Smooth muscle cell (in vitro differentiated cells): ENCODE data around the gene ABHD4. TPM values are rescaled to one million over a fixed set of nuclear protein-coding genes. Genes with fewer than 3 reads are reported as not detected.

Experiments used
- DNase-seq: peaks from one replicate; lab custom pipeline; 2025; ENCODE audit not compliant: unreplicated experiment; lab: John Stamatoyannopoulos, UW
- H2AFZ ChIP-seq: fragments of 200-600 bp; sonication (generic); 2 replicates; pipeline ENCODE4 v1.6.0; 2016; ENCODE audit warnings: antibody characterized with exemption, low read depth, mild to moderate bottlenecking
- H3F3A ChIP-seq: fragments of 200-600 bp; sonication (generic); 2 replicates; pipeline ENCODE4 v1.6.0; 2017; ENCODE audit warnings: antibody characterized with exemption, low read depth
- H3K27ac ChIP-seq: fragments of 200-600 bp; sonication (generic); 2 replicates; pipeline ENCODE4 v1.5.1; 2016; ENCODE audit warnings: low read depth, mild to moderate bottlenecking
- H3K27me3 ChIP-seq: fragments of 200-600 bp; sonication (generic); 2 replicates; pipeline ENCODE4 v1.6.1; 2016; ENCODE audit warnings: low read depth, mild to moderate bottlenecking
- H3K36me3 ChIP-seq: fragments of 200-600 bp; sonication (generic); 2 replicates; pipeline ENCODE4 v1.5.1; 2016; ENCODE audit warnings: low read depth
- H3K4me1 ChIP-seq: fragments of 200-600 bp; sonication (generic); 2 replicates; pipeline ENCODE4 v1.5.1; 2016; ENCODE audit warnings: low read depth
- H3K4me2 ChIP-seq: fragments of 200-600 bp; sonication (generic); 2 replicates; pipeline ENCODE4 v1.6.0; 2016; ENCODE audit warnings: mild to moderate bottlenecking
- H3K4me3 ChIP-seq: fragments of 200-600 bp; sonication (generic); 2 replicates; pipeline ENCODE4 v1.5.1; 2016; ENCODE audit warnings: mild to moderate bottlenecking
- H3K79me2 ChIP-seq: fragments of 200-600 bp; sonication (generic); 2 replicates; pipeline ENCODE4 v1.6.0; 2016; ENCODE audit warnings: low read depth, mild to moderate bottlenecking
- H3K9ac ChIP-seq: fragments of 200-600 bp; sonication (generic); 2 replicates; pipeline ENCODE4 v1.6.0; 2016; ENCODE audit warnings: low read depth
- H3K9me3 ChIP-seq: fragments of 200-600 bp; sonication (generic); replicated peaks from 2 replicates; pipeline ENCODE4 v1.5.1; 2016; ENCODE audit warnings: low read depth
- H4K20me1 ChIP-seq: fragments of 200-600 bp; sonication (generic); 2 replicates; pipeline ENCODE4 v1.6.0; 2016; ENCODE audit warnings: low read depth
- WGBS: methylation state at CpG from one replicate; pipeline ENCODE4 v1.1.7; 2016; ENCODE audit warnings: low lambda C conversion rate; 5-methylcytosine and 5-hydroxymethylcytosine counted together
- polyA plus RNA-seq: library from polyadenylated mRNA; unstranded; fragments of >200 nt; fragmentation: Nextera tagmentation; extraction: Ambion mirVana; gene quantifications from 2 replicates; pipeline ENCODE4 v1.2.1, GENCODE V29; 2016
- total RNA-seq: library from RNA; depleted of rRNA; stranded (reverse); fragments of >200 nt; gene quantifications from 2 replicates; pipeline ENCODE4 v1.2.3, GENCODE V29; 2014
- TF ChIP-seq, protein P1 (sequence below): fragments of 200-600 bp; sonication (generic); IDR thresholded peaks from 2 replicates; pipeline ENCODE4 v1.5.1; 2017; ENCODE audit warnings: borderline replicate concordance, mild to moderate bottlenecking, antibody characterized with exemption; ENCODE audit not compliant: insufficient read depth, poor library complexity, severe bottlenecking

Gene ABHD4
- total and polyA plus RNA-seq, 2 experiments from 2014 or later: 9.7 to 13.9 TPM

- no peaks in the 10 kb centered on the region for H3K9me3 ChIP-seq
- WGBS: 18% methylated on average over 9 of the region's 9 CpGs
- DNase-seq: no peak
- H3K4me2 ChIP-seq: peak overlapping the region; percentile 92
- peaks cover 9% of the 10 kb centered on the region for H3K79me2 ChIP-seq
- H3K27me3 ChIP-seq: no peaks in the 10 kb centered on the region
- no peaks in the 10 kb centered on the region for H3F3A ChIP-seq
- TF ChIP-seq, protein P1, sequence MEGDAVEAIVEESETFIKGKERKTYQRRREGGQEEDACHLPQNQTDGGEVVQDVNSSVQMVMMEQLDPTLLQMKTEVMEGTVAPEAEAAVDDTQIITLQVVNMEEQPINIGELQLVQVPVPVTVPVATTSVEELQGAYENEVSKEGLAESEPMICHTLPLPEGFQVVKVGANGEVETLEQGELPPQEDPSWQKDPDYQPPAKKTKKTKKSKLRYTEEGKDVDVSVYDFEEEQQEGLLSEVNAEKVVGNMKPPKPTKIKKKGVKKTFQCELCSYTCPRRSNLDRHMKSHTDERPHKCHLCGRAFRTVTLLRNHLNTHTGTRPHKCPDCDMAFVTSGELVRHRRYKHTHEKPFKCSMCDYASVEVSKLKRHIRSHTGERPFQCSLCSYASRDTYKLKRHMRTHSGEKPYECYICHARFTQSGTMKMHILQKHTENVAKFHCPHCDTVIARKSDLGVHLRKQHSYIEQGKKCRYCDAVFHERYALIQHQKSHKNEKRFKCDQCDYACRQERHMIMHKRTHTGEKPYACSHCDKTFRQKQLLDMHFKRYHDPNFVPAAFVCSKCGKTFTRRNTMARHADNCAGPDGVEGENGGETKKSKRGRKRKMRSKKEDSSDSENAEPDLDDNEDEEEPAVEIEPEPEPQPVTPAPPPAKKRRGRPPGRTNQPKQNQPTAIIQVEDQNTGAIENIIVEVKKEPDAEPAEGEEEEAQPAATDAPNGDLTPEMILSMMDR: no peak
- H3K36me3 ChIP-seq: no peaks in the 10 kb centered on the region
- peaks cover 4% of the 10 kb centered on the region for H3K4me1 ChIP-seq
- peak overlapping the region; percentile 78 for H3K4me3 ChIP-seq
- no peaks in the 10 kb centered on the region for H4K20me1 ChIP-seq
- H3K27ac ChIP-seq: no peak overlapping the region
- H2AFZ ChIP-seq: peak overlapping the region; percentile 97
- peak overlapping the region; percentile 73 for H3K9ac ChIP-seq
These were observed 365 bp upstream of the ABHD4 start for GRCh38 chr14:22597771-22598098.

DNA sequence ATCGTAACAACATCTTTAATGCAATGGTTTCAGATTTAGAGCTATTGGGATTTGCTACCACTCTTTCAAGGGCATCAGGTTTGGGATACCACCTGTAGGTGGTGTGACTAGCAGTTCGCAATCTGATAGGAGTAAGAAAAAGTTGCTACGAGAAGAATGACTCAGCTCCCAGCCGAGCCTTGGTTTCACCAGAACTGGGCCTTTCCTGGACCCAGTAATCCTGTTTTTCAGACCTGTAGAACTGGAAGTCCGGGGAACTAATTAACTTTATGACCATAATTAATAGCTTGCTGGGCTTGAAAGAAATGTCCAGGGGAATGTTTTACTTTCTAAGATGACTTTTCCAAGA, 770 bp downstream of the ABHD4 start:
- peak overlapping the region; percentile 97 for H2AFZ ChIP-seq
- WGBS: 4% methylated on average over 5 of the region's 5 CpGs
- TF ChIP-seq, protein P1: peak; percentile 25
- H3K27me3 ChIP-seq: no peaks in the 10 kb centered on the region
- H4K20me1 ChIP-seq: no peaks in the 10 kb centered on the region
- H3K4me2 ChIP-seq: peak overlapping the region; percentile 92
- H3F3A ChIP-seq: no peaks in the 10 kb centered on the region
- H3K9ac ChIP-seq: no peak overlapping the region
- no peaks in the 10 kb centered on the region for H3K36me3 ChIP-seq
- H3K4me1 ChIP-seq: peaks cover 4% of the 10 kb centered on the region
- H3K9me3 ChIP-seq: no peaks in the 10 kb centered on the region
- no peak for DNase-seq
- H3K27ac ChIP-seq: peak overlapping the region; percentile 82
- H3K4me3 ChIP-seq: peak overlapping the region; percentile 78
- peaks cover 9% of the 10 kb centered on the region for H3K79me2 ChIP-seq

- Histone ChIP-seq H3K4me1 (peaks cover 4% of the 10 kb centered on the region), H3K27me3 (no peaks in the 10 kb centered on the region), H3K9me3 (no peaks in the 10 kb centered on the region), H3K36me3 (no peaks in the 10 kb centered on the region), H3K4me2 (peak overlapping the region; percentile 92), H3K9ac (no peak overlapping the region), H4K20me1 (no peaks in the 10 kb centered on the region), H3K79me2 (peaks cover 9% of the 10 kb centered on the region), H3K27ac (peak overlapping the region; percentile 82), H2AFZ (no peak overlapping the region), H3F3A (no peaks in the 10 kb centered on the region), H3K4me3 (peak overlapping the region; percentile 78)
- WGBS: 94% methylated on average over 3 of the region's 3 CpGs
- no peak for DNase-seq
- TF ChIP-seq, protein P1: no peak
These were observed 1.2 kb downstream of the ABHD4 start for GRCh38 chr14:22599349-22599748.

DNA sequence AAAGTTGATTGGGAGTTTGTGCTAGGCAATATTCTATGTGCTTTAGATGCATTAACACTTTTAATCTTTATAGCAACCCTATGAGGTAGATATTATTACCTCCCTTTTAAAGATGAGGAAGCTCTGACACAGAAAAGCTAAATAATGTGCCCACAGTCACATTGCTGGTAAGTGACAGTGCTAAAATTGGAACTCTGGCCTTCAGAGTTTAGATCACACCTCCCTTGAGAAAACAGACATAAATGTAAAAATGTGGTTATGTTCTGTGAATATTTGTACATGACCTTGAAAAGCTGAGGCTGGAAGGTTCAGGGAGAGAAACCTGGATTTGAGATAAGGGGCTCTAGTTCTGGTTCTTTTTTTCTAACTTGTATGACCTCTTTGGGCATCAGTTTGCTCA, 1.9 kb downstream of the ABHD4 start:
- H3K79me2 ChIP-seq: peaks cover 9% of the 10 kb centered on the region
- peaks cover 4% of the 10 kb centered on the region for H3K4me1 ChIP-seq
- H3K9me3 ChIP-seq: no peaks in the 10 kb centered on the region
- no peak overlapping the region for H3K27ac ChIP-seq
- no peak overlapping the region for H3K9ac ChIP-seq
- H2AFZ ChIP-seq: no peak overlapping the region
- TF ChIP-seq, protein P1: no peak
- no peak overlapping the region for H3K4me2 ChIP-seq
- no peak overlapping the region for H3K4me3 ChIP-seq
- no peak for DNase-seq
- H4K20me1 ChIP-seq: no peaks in the 10 kb centered on the region
- no peaks in the 10 kb centered on the region for H3K36me3 ChIP-seq
- no peaks in the 10 kb centered on the region for H3F3A ChIP-seq
- no peaks in the 10 kb centered on the region for H3K27me3 ChIP-seq
